C4-2B (cell line): Measurements from ENCODE around the gene PHF12.

Source experiments
- ZFX ChIP-seq: fragments of 450-650 bp; IDR thresholded peaks from 2 replicates; pipeline ENCODE4 v1.6.1; 2017
- TF ChIP-seq, protein P1 (sequence below): fragments of 450-650 bp; conservative IDR thresholded peaks from 2 replicates; pipeline ENCODE4 v1.5.1; 2017; ENCODE audit warnings: mild to moderate bottlenecking

DNA sequence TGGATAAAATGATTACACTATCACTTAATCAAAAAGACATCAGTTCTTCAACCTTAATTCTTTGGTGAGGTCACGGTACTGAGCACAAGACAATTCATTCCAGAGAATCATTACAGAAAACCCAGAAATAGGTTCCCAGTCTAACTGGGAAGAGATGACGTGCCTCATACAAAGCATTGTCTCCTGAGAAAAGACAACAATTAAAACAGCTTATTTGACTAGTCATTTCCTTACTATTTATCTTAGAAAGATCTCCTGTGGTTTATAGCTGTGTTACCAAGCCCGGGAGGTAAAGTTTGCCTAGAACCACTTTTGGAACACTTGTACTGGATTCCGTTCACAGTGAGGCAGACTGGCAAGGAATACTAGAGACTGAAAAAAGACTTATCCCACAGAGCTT, 5.1 kb downstream of the PHF12 start:
- TF ChIP-seq, protein P1, sequence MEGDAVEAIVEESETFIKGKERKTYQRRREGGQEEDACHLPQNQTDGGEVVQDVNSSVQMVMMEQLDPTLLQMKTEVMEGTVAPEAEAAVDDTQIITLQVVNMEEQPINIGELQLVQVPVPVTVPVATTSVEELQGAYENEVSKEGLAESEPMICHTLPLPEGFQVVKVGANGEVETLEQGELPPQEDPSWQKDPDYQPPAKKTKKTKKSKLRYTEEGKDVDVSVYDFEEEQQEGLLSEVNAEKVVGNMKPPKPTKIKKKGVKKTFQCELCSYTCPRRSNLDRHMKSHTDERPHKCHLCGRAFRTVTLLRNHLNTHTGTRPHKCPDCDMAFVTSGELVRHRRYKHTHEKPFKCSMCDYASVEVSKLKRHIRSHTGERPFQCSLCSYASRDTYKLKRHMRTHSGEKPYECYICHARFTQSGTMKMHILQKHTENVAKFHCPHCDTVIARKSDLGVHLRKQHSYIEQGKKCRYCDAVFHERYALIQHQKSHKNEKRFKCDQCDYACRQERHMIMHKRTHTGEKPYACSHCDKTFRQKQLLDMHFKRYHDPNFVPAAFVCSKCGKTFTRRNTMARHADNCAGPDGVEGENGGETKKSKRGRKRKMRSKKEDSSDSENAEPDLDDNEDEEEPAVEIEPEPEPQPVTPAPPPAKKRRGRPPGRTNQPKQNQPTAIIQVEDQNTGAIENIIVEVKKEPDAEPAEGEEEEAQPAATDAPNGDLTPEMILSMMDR = no peak
- TF ChIP-seq ZFX = no peak
